HG03060 (cell line): ENCODE data around the gene BIK.

Experiments
- ATAC-seq: cut with Tn5 transposase; IDR thresholded peaks from one replicate; pipeline ENCODE4 v1.9.1; 2021; ENCODE audit warnings: low read depth, moderate number of reproducible peaks; ENCODE audit not compliant: unreplicated experiment

The BIK gene

DNA sequence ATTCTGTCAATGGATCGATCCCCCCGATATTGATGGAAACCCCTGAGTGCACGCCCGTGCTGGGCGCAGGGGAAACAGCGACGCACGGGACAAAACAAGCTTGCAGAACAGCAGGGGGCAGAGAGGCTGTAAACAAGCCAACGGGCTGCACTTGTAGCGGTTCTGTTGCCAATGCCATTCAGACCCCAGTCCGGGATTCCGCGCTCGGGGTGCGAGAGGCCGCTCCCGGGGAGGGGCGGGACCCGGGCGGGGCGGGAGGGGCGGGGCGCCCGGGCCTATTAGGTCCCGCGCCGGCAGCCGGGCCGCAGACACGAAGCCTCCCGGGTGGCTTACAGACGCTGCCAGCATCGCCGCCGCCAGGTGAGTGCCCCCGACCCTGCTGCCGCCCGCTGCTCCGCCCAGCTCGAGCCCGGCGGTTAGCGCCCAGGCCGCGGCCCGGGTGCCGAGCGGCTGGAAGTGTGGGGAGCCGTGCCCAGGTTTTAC, at the start of gene BIK:
BIK (plus strand) TSS at position 307 of the 483 bp plus-strand sequence. CDS start 13,273 bp downstream, outside the sequence.
- no peak for ATAC-seq

DNA sequence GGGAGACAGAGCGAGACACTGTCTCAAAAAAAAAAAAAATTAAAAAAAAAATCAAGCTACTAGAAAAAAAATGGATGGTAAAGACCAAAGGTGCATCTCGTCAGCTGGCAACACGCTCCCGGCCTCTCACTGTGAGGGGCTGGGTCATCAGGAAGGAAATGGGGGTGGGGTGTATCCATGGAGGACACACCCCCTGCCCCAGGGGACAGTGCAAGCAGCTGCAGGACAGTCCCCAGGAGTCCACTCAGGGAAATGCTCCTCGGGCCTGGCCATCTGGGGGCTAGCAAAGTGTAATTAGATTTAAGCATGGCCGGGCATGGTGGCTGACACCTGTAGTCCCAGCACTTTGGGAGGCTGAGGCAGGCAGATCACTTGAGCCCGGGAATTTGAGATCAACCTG, 44.4 kb upstream of the BIK start:
- no peak for ATAC-seq

GRCh38 chr22:43066844-43067385, 43.6 kb upstream of the BIK start:
- ATAC-seq, result no peak

DNA sequence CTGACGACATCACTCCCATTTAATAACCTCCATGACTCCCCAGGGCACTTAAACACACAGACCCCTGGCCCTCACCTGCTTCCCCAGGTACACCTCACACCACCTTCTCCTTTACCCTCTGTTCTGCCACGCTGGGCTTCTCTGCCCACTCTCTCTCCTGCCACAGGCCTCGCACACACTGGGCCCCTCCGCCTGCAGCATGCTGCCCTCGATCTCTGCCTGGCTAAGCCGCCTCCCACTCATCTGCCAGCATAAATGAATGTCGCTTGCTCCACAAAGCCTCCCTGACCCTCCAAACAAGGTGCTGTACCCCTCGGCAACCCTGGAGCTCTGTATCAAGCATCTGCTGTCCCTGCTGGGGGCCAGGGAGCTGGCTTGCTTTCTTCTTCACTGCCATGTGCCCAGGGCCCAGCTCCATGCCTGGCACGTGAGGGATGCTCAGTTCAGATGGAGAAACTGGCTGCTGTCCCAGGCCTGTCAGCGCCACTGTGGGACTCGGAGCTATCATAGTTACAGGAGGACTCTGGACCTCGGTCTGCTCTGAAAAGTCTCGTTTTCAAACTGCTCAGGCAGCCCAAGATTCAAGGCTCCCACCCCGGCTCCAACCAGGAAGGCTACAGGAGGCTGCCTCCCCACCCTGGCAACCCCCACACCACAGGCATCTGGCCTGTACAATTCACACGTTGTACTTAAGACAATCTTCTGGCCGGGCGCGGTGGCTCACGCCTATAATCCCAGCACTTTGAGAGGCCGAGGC, 33.3 kb upstream of the BIK start:
- ATAC-seq, result no peak

GRCh38 chr22:43078522-43078921, 32.0 kb upstream of the BIK start:
- no peak for ATAC-seq

DNA sequence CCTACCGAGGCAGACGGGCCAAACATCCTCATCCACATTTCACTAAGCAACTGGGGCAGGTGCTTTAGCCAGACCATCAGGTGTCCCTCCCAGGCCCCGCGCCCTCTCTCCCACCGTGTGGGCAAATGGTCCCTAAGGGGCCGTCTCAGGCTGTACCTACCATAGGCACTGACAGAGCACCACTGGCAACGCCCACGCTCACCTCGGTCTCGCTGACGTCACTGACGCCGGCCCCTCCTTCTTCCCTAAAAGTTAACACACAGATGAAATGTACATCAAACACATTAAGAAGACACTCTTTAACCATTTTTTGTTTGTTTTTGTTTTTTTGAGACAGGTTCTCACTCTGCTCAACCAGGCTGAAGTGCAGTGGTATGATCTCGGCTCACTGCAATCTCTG, 30.8 kb upstream of the BIK start:
- ATAC-seq, result no peak

GRCh38 chr22:43080616-43081015, 29.9 kb upstream of the BIK start:
- ATAC-seq, result no peak

DNA sequence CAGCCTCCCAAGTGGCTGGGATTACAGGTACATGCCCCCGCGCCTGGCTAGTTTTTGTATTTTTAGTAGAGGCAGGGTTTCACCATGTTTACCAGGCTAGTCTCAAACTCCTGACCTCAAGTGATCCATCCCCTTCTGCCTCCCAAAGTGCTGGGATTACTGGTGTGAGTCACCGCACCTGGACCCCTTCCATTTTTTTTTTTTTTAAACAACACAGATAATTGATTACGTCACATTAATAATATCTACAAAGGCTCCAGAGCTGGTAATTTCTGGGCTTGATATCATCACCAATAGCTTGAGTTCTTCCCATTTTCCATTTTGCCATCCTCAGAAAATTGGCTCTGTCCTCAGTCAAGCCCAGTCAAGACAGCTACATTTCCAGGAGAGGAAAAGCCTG, 28.6 kb upstream of the BIK start:
- ATAC-seq, result no peak

DNA sequence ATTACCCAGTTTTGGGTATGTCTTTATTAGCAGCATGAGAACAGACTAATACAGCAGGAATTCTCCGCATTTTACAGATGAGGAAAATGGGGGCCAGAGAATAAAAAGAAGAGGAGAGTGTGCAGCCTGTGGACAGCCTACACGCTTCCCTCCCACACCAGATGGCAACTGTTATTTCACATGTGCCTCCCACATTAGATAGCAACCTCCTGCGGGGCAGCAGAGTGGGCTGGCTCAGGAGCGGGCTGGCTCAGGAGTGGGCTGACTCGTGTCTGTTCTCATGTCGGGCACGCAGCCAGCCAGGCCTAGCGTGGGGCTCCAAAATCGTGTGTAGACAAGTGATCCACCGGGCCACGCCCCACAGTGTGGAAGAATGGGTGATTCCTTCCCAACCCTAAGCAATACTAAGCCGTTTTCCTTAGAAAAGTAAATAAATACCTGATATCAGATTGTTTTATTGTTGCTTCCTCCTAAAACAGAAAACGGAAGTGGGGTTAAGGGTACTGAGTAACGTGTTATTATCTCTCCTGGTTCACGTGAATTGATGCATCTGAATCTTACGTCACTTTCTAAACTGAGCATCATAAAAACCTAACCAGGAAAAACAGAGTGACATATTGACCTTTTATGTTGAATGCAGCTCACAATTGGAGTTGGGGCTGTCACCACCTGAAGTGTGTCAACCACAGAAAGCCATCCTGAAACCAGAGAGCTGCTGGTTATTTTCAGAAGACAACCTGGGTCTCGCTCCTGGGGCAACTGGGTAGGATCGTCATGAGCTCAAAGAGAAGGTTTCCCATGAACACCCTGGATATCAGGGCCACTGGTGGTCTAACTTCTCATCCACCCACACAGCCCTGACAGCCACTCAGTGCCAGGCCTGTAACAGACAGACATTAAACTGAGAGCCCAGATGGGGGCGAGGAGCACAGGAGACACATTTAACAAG, 24.6 kb upstream of the BIK start:
- ATAC-seq, result no peak

DNA sequence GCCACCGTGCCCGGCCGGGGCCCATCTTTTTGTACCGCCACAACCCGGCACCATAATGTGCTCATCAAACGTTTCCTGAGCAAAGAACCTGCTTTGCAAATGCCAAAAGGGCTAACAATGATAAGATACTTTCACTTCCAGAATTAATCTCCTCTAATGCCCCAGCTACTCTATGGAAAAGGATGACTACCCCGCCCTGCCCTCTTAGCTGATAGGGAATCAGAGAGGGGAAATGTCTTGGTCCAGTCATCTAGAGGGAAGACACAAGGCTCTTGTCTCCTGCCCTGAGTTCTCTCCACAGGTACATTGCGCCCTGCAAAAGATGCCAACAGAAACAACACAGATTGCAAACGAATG, 21.9 kb upstream of the BIK start:
- ATAC-seq, result no peak

GRCh38 chr22:43088984-43089717, 21.4 kb upstream of the BIK start, which contains the start of gene TTLL1:
Gene TTLL1, minus strand, starts transcription at chr22:43089391. Its CDS starts 13,805 bp downstream, at chr22:43075586.
- ATAC-seq, result peak; percentile 47

- ATAC-seq, result no peak
These were observed 20.3 kb upstream of the BIK start for GRCh38 chr22:43090130-43090789.

DNA sequence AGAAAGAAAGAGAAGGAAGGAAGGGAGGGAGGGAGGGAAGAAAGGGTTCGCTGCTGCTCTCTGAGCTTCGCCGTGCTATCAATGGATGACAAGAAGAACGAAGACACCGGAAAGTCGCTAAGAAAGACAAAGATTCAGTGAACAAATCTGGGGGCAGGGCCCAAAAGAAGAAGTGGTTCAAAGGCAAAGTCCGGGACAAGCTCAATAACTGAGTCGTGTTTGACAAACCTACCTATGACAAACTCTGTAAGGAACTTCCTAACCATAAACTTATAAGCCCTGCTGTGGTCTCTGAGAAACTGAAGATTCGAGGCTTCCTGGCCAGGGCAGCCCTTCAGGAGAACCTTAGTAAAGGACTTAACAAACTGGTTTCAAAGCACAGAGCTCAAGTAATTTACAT, 18.5 kb upstream of the BIK start:
- no peak for ATAC-seq

- ATAC-seq, result no peak
These were observed 16.5 kb upstream of the BIK start for GRCh38 chr22:43094085-43094484.

- no peak for ATAC-seq
These were observed 16.0 kb upstream of the BIK start for GRCh38 chr22:43094551-43094950.

- no peak for ATAC-seq
These were observed 14.1 kb upstream of the BIK start for GRCh38 chr22:43096420-43096819.

DNA sequence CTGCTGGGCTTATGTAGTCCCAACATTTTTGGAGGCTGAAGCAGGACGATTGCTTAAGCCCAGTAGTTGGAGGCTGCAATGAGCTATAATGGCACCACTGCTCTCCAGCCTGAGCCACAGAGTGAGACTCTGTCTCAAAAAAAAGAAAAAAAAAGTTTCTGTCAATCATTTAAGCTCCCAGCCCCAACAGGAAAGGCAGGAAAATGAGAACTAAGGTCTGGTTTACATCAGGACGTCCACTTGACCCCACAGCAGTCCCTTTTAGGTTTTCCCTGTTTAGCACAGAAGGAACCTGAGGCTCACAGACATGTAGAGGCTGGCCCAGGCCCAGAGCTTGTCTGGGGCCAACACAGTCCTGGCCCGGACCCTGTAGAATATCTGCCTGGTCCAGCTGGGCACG, 12.2 kb upstream of the BIK start:
- ATAC-seq, result no peak

DNA sequence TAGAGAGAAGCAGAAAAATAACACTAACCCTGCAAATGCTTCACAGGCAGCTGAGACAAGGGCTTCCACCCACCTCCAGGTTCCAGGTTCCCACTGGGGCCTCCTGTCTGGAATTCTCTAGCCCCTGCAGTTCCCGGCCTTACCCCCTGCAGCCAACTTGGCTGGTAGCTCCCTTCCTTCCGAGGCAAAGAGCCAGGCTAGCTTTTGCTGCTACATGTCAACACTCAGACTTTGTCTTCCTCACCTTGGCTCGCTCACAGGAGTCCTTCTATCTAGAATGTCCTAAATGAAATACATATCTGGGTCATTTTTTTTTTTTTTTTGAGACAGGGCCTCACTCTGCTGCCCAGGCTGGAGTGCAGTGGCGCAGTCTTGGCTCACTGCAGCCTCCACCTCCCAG, 11.5 kb upstream of the BIK start:
- no peak for ATAC-seq

- no peak for ATAC-seq
These were observed 10.3 kb upstream of the BIK start for GRCh38 chr22:43100225-43100624.

GRCh38 chr22:43101306-43101705, 9.2 kb upstream of the BIK start:
- no peak for ATAC-seq
